ENCODE measurements around the gene NOP58. TPM values are rescaled to one million over a fixed set of nuclear protein-coding genes. Genes with fewer than 3 reads are reported as not detected.
"Not testable (repeated sequence)": the region's sequence is repeated elsewhere in the genome, so short reads cannot be mapped to it uniquely, and the experiment has no call there.

NOP58 gene
- total RNA-seq, 2 donors from 2014 or later: 73.5 to 82.7 TPM

DNA sequence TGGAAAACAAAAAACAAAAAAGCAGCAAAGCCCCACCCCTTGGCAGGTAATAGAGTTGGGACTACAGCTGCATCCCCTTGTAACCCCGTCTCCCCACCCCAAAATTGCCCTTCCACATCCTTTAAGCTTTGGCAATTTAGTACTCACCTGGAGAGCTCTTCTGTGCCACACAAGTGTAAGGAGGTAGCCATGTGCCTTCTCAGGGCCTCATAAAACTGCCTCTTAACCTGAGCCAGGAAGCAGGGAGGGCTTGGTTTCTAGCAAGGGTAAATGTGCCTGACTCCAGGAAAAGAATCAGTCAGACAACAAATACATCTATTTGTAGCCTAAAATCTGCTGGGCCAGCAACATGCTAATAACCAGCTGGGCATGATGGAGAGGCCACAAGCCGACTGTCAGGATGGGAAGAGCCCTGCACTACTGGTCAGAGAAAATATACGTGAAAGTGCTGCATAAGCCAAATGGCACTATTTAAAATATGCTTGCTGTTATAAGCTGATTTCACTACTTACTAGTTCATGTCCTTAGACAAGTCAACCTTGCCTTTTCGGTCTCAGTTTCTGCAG, 46.3 kb downstream of the NOP58 start:
- no peak overlapping the region for H3K27ac Mint-ChIP-seq
- H3K4me1 Mint-ChIP-seq: peaks cover 4% of the 10 kb centered on the region

DNA sequence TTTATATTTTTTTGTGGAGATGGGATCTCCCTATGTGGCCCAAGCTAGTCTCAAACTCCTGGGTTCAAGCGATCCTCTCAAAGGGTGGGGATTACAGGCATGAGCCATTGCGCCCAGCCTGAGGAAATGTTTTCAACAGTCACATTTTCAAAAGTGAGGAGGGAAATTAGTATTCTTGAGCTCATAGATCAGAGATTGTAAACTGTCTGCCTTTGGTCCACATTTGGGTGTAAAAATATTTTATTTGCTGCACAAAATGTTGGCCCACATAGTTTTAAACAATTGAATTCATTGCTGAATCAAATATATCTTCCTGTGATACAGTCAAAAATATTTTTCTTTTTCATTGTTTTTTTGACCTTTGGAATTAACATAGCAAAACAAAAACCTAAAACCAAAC, 48.6 kb downstream of the NOP58 start:
- Histone ChIP-seq H3K27me3 (ENCODE audit: control insufficient read depth, insufficient read depth, low read length, poor library complexity, severe bottlenecking) (no peaks in the 10 kb centered on the region), H3K27ac (ENCODE audit: low read depth, low read length) (no peak overlapping the region), H3K9ac (ENCODE audit: extremely low read depth, low read length, poor library complexity, severe bottlenecking) (no peak overlapping the region), H3K4me1 (ENCODE audit: control insufficient read depth, insufficient read depth, low read length) (no peaks in the 10 kb centered on the region), H3K9me3 (ENCODE audit: control insufficient read depth, low read length) (no peaks in the 10 kb centered on the region), H3K36me3 (ENCODE audit: control insufficient read depth, insufficient read depth, low read length) (no peaks in the 10 kb centered on the region), H3K4me3 (ENCODE audit: low read length) (no peak overlapping the region)
- DNase-seq: no peak
- peaks cover 12% of the 10 kb centered on the region for H3K36me3 Mint-ChIP-seq (ENCODE audit: low read depth)
- TF ChIP-seq, protein P1, sequence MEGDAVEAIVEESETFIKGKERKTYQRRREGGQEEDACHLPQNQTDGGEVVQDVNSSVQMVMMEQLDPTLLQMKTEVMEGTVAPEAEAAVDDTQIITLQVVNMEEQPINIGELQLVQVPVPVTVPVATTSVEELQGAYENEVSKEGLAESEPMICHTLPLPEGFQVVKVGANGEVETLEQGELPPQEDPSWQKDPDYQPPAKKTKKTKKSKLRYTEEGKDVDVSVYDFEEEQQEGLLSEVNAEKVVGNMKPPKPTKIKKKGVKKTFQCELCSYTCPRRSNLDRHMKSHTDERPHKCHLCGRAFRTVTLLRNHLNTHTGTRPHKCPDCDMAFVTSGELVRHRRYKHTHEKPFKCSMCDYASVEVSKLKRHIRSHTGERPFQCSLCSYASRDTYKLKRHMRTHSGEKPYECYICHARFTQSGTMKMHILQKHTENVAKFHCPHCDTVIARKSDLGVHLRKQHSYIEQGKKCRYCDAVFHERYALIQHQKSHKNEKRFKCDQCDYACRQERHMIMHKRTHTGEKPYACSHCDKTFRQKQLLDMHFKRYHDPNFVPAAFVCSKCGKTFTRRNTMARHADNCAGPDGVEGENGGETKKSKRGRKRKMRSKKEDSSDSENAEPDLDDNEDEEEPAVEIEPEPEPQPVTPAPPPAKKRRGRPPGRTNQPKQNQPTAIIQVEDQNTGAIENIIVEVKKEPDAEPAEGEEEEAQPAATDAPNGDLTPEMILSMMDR (conservative IDR thresholded peaks at IDR 0.05): no peak
- H3K27me3 Mint-ChIP-seq (ENCODE audit: insufficient read depth): no peaks in the 10 kb centered on the region
- no peak overlapping the region for H3K4me3 Mint-ChIP-seq
- no peaks in the 10 kb centered on the region for H3K9me3 Mint-ChIP-seq
- H3K27ac Mint-ChIP-seq: no peak overlapping the region
- WGBS, 2 experiments (ENCODE audit: insufficient coverage in 1 of 2, insufficient read length in 1 of 2): 93 to 99% methylated on average over 2 of the region's 2 CpGs
- H3K4me1 Mint-ChIP-seq: peaks cover 9% of the 10 kb centered on the region

More for the DNA sequence above, 46.3 kb downstream of the NOP58 start:
- Mint-ChIP-seq H3K36me3 (ENCODE audit: low read depth) (peaks cover 27% of the 10 kb centered on the region), H3K4me3 (no peak overlapping the region), H3K27me3 (ENCODE audit: insufficient read depth) (no peaks in the 10 kb centered on the region), H3K9me3 (no peaks in the 10 kb centered on the region)
- H3K36me3 ChIP-seq (ENCODE audit: control insufficient read depth, insufficient read depth, low read length): peaks cover 19% of the 10 kb centered on the region
- WGBS, 2 experiments (ENCODE audit: insufficient coverage in 1 of 2, insufficient read length in 1 of 2): 94 to 96% methylated on average over 3 to 4 of the region's 4 CpGs
- no peaks in the 10 kb centered on the region for H3K4me1 ChIP-seq (ENCODE audit: control insufficient read depth, insufficient read depth, low read length)
- no peak overlapping the region for H3K4me3 ChIP-seq (ENCODE audit: low read length)
- TF ChIP-seq, protein P1 (conservative IDR thresholded peaks at IDR 0.05): no peak
- DNase-seq: no peak
- no peaks in the 10 kb centered on the region for H3K27me3 ChIP-seq (ENCODE audit: control insufficient read depth, insufficient read depth, low read length, poor library complexity, severe bottlenecking)
- no peaks in the 10 kb centered on the region for H3K9me3 ChIP-seq (ENCODE audit: control insufficient read depth, low read length)
- no peak overlapping the region for H3K27ac ChIP-seq (ENCODE audit: low read depth, low read length)
- no peak overlapping the region for H3K9ac ChIP-seq (ENCODE audit: extremely low read depth, low read length, poor library complexity, severe bottlenecking)

DNA sequence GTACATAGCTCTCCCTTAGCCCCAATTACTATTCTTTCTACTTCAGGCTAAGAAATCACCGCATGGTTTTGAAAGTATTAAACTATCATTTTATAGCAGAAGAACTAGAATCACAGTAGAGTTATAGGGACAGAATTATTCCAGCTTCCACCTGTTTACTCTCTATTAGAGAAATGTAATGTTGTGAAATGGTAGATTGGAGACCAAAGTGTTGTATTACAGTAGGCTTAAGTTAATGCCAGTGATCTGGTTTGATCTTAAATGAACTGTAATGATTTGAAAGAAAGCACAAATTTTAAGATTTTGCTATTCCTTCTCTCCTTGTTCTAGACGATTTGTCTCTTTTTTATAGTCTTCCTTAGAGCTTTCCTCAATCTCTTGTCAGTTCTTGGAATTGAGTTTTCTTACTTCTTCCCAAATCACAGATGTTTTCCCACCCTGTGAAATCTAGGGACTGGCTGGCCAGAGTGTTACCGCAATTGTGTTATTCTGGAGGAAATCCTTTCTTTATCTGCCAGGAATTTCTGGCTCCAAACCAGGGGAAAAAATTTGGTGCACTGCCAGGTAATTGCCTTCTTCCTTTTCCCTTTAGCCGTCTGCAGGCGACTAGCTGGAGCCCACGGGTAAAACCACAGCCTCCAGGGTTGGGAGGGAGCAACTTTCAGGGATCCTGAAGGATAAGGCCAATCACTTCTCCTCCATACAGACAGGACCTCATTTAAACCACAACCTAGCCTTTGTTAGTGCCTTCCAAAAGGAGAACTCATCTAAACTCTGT, 51.7 kb downstream of the NOP58 start:
- no peaks in the 10 kb centered on the region for H3K4me1 ChIP-seq (ENCODE audit: control insufficient read depth, insufficient read depth, low read length)
- no peaks in the 10 kb centered on the region for H3K27me3 ChIP-seq (ENCODE audit: control insufficient read depth, insufficient read depth, low read length, poor library complexity, severe bottlenecking)
- no peaks in the 10 kb centered on the region for H3K36me3 ChIP-seq (ENCODE audit: control insufficient read depth, insufficient read depth, low read length)
- Mint-ChIP-seq H3K9me3 (no peaks in the 10 kb centered on the region), H3K27ac (peak overlapping the region; percentile 17), H3K36me3 (ENCODE audit: low read depth) (peaks cover 5% of the 10 kb centered on the region), H3K27me3 (ENCODE audit: insufficient read depth) (no peaks in the 10 kb centered on the region), H3K4me1 (peaks cover 9% of the 10 kb centered on the region), H3K4me3 (no peak overlapping the region)
- no peak overlapping the region for H3K27ac ChIP-seq (ENCODE audit: low read depth, low read length)
- no peak for DNase-seq
- TF ChIP-seq, protein P1 (conservative IDR thresholded peaks at IDR 0.05): no peak
- H3K9me3 ChIP-seq (ENCODE audit: control insufficient read depth, low read length): no peaks in the 10 kb centered on the region
- no peak overlapping the region for H3K9ac ChIP-seq (ENCODE audit: extremely low read depth, low read length, poor library complexity, severe bottlenecking)
- no peak overlapping the region for H3K4me3 ChIP-seq (ENCODE audit: low read length)
- 54 to 72% methylated on average over 4 to 6 of the region's 6 CpGs for WGBS, 2 experiments (ENCODE audit: insufficient coverage in 1 of 2, insufficient read length in 1 of 2)

DNA sequence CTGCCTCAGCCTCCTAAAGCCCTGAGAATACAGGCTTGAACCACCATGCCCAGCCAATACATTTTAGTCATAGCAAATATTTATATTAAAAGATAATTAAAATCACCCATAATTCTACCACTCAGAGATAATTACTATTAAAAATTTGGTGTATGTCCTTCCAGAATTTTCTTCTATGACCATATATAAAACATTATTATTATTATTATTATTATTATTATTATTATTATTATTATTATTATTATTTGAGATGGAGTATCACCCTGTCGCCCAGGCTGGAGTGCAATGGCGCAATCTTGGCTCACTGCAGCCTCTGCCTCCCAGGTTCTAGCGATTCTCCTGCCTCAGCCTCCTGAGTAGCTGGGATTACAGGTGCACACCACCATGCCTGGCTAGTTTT, 54.8 kb downstream of the NOP58 start:
- not testable (repeated sequence) for DNase-seq; H3K4me1 Mint-ChIP-seq; H3K9me3 Mint-ChIP-seq; H3K4me1 ChIP-seq (ENCODE audit: control insufficient read depth, insufficient read depth, low read length); H3K27me3 Mint-ChIP-seq (ENCODE audit: insufficient read depth); H3K4me3 ChIP-seq (ENCODE audit: low read length); H3K27me3 ChIP-seq (ENCODE audit: control insufficient read depth, insufficient read depth, low read length, poor library complexity, severe bottlenecking); H3K36me3 Mint-ChIP-seq (ENCODE audit: low read depth); H3K27ac ChIP-seq (ENCODE audit: low read depth, low read length); H3K9ac ChIP-seq (ENCODE audit: extremely low read depth, low read length, poor library complexity, severe bottlenecking); H3K36me3 ChIP-seq (ENCODE audit: control insufficient read depth, insufficient read depth, low read length); H3K9me3 ChIP-seq (ENCODE audit: control insufficient read depth, low read length); H3K27ac Mint-ChIP-seq; H3K4me3 Mint-ChIP-seq
- 94% methylated on average over 3 of the region's 3 CpGs; no CpG with 5 or more reads in 1 of the 2 experiments for WGBS, 2 experiments (ENCODE audit: insufficient coverage in 1 of 2, insufficient read length in 1 of 2)

All from endodermal cell (in vitro differentiated cells).